Measurements from ENCODE around the gene NOL4L. TPM values are rescaled to one million over a fixed set of nuclear protein-coding genes. Genes with fewer than 3 reads are reported as not detected.

Gene NOL4L
- polyA plus RNA-seq, 2 of the 4 experiments (the other 2 are of a cell fraction), result 9.5 to 11.8 TPM

Other genes with a start within 250 kb of the NOL4L start
- gene ASXL1, start 227.0 kb downstream of the NOL4L start, polyA plus RNA-seq (2011; rRNA removed), result 36.0 and 41.8 TPM in 2 replicates
- gene ASXL1, start 227.0 kb downstream of the NOL4L start, polyA plus RNA-seq (2017; fragmentation: RNase III; extraction: RNeasy Plus Mini Kit Qiagen cat#74134 plus additional on column Dnase treatment), result 35.7 to 40.3 TPM (median 40.1 TPM) in 3 replicates
- gene C20orf203, start 88.6 kb upstream of the NOL4L start, polyA plus RNA-seq (2011; rRNA removed), result 0.01 TPM in 1 of 2 replicates, not detected in the other
- not detected in 3 replicates for gene C20orf203, start 88.6 kb upstream of the NOL4L start, polyA plus RNA-seq (2017; fragmentation: RNase III; extraction: RNeasy Plus Mini Kit Qiagen cat#74134 plus additional on column Dnase treatment)
- gene COMMD7, start 158.1 kb upstream of the NOL4L start, polyA plus RNA-seq (2011; rRNA removed), result 74.1 and 86.3 TPM in 2 replicates
- gene COMMD7, start 158.1 kb upstream of the NOL4L start, polyA plus RNA-seq (2017; fragmentation: RNase III; extraction: RNeasy Plus Mini Kit Qiagen cat#74134 plus additional on column Dnase treatment), result 50.6 to 55.7 TPM (median 53.3 TPM) in 3 replicates
- 5.2 and 6.2 TPM in 2 replicates for gene DNMT3B, start 177.1 kb upstream of the NOL4L start, polyA plus RNA-seq (2011; rRNA removed)
- gene DNMT3B, start 177.1 kb upstream of the NOL4L start, polyA plus RNA-seq (2017; fragmentation: RNase III; extraction: RNeasy Plus Mini Kit Qiagen cat#74134 plus additional on column Dnase treatment), result 9.5 to 11.3 TPM (median 10.1 TPM) in 3 replicates
- 126 and 149 TPM in 2 replicates for gene MAPRE1, start 234.6 kb upstream of the NOL4L start, polyA plus RNA-seq (2011; rRNA removed)
- 140 to 151 TPM (median 143 TPM) in 3 replicates for gene MAPRE1, start 234.6 kb upstream of the NOL4L start, polyA plus RNA-seq (2017; fragmentation: RNase III; extraction: RNeasy Plus Mini Kit Qiagen cat#74134 plus additional on column Dnase treatment)